Activated T-helper 2 cell treated with anti-CD3 and anti-CD28 coated beads, Interferon-gamma antibody, Interleukin-2, Interleukin-4, amounts not matched to agents 10 μg/mL and 5 μg/mL and 100 μg/mL, durations not matched to agents 14 hours and 24 hours and 36 hours (primary cell): ENCODE data around the gene TXLNB. TPM values are rescaled to one million over a fixed set of nuclear protein-coding genes. Genes with fewer than 3 reads are reported as not detected.
"Not testable (repeated sequence)": the region's sequence is repeated elsewhere in the genome, so short reads cannot be mapped to it uniquely, and the experiment has no call there.

Experiments used
- DNase-seq: peaks from one replicate; pipeline ENCODE4 v3.0.0; 2021; ENCODE audit warnings: low spot score
- H3K27ac Mint-ChIP-seq: one replicate; pipeline ENCODE4 v1.8.0; 2021; ENCODE audit warnings: mixed read lengths
- H3K27me3 Mint-ChIP-seq: one replicate; pipeline ENCODE4 v1.8.0; 2021; ENCODE audit warnings: low read depth, mixed read lengths
- H3K36me3 Mint-ChIP-seq: one replicate; pipeline ENCODE4 v1.8.0; 2021; ENCODE audit warnings: low read depth, mixed read lengths
- H3K4me1 Mint-ChIP-seq: one replicate; pipeline ENCODE4 v1.8.0; 2021; ENCODE audit warnings: low read depth, mixed read lengths
- H3K4me3 Mint-ChIP-seq: one replicate; pipeline ENCODE4 v1.8.0; 2021; ENCODE audit warnings: low read depth, mild to moderate bottlenecking, moderate library complexity, mixed read lengths
- H3K9me3 Mint-ChIP-seq: one replicate; pipeline ENCODE4 v1.8.0; 2021; ENCODE audit warnings: mixed read lengths
- intact Hi-C: fragments of 100-400 bp; cut with micrococcal nuclease; formaldehyde crosslinking; loops from one replicate; pipeline ENCODE4 v1.15.1; 2023
- total RNA-seq: library from RNA; stranded (reverse); gene quantifications from 2 replicates; pipeline ENCODE4 v1.2.3, GENCODE V29; 2022

TXLNB gene
- total RNA-seq, 1 donor from 2014 or later = 0.05 TPM

DNA sequence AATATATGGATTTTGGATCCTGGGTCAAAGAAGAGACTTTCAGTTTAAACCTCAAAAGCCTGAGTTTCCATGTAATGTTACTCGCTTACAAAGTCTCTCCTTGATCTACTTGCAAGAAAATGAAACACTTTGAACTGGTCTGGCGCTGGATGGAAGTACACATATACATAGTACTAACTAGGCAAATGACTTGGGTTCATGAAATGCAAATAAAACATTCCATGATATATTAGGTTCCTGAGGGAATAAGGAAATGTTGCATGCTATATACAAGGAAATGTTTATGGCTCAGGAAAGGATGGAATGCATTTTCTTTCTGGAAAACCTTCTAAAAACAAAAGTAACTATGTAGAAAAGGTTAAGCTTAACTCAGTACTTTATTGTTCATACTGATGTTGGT, 11.4 kb upstream of the TXLNB start:
- Mint-ChIP-seq H3K27ac (no peak overlapping the region), H3K27me3 (no peaks in the 10 kb centered on the region), H3K4me1 (peaks cover 6% of the 10 kb centered on the region), H3K9me3 (no peaks in the 10 kb centered on the region), H3K36me3 (no peaks in the 10 kb centered on the region), H3K4me3 (no peak overlapping the region)
- intact Hi-C loops = no loop called here
- DNase-seq = no peak

DNA sequence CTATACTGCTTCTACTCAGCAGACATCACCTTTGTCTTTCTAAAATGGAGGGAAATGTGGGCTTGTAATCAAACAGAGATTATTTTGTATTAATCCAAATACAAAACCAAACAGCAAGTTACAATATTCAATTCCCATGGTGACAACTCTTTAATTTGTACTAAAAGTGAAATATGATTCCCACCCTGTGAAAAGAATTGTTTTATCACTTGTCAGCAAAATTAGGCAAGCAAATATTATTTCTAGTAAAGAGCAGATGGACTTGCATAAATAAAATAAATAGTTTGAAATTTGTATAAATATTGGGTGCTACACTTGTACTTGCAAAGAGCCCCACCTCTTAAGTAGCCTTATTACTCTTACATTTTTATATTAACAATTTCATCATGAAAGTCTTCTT, 6.1 kb upstream of the TXLNB start:
- H3K4me1 Mint-ChIP-seq = peaks cover 15% of the 10 kb centered on the region
- H3K27me3 Mint-ChIP-seq = no peaks in the 10 kb centered on the region
- H3K36me3 Mint-ChIP-seq = no peaks in the 10 kb centered on the region
- no peak overlapping the region for H3K4me3 Mint-ChIP-seq
- no peak for DNase-seq
- intact Hi-C loops = no loop called here
- peaks cover 4% of the 10 kb centered on the region for H3K9me3 Mint-ChIP-seq
- no peak overlapping the region for H3K27ac Mint-ChIP-seq

DNA sequence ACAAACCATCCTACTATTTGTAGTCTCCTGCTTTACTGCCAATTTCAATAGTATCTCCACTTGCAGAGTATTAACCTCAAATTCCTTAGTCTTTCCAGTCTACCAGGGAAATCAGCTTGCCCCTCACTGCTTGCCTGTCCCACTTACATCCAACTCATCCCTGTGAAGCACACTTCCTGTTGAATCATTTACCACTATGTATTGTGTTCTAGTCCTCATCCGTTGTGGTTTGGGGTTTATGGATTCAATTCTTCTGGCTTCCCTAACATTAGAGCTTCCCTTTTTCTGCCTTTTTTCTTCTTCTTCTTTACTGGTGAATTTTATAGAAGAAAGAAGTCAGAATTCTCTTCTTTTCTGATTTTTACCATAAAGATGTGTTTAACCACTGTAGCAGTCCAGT, 5.1 kb upstream of the TXLNB start:
- H3K4me3 Mint-ChIP-seq = no peak overlapping the region
- peaks cover 25% of the 10 kb centered on the region for H3K4me1 Mint-ChIP-seq
- no peak overlapping the region for H3K27ac Mint-ChIP-seq
- no peaks in the 10 kb centered on the region for H3K36me3 Mint-ChIP-seq
- DNase-seq = no peak
- H3K27me3 Mint-ChIP-seq = no peaks in the 10 kb centered on the region
- peaks cover 4% of the 10 kb centered on the region for H3K9me3 Mint-ChIP-seq
- intact Hi-C loops = no loop called here

DNA sequence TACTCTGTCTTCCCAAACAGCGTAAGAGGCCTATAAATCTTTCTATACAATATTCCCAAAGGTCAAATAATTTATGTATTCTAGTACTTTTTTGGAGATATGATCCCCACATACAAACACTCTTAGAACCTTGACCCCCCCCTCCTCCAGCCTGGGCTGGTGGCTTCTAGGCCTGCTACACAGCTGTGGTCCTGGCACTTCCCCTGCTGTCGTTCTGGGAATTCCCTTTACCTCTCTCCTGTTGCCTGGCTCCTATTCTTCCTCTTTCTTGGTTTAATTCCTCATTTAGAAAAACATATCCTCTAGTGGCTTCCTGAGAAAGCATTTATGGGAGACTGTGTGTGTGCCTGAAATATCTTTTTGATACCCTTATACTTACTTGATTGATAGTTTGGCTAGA, 4.1 kb upstream of the TXLNB start:
- peaks cover 34% of the 10 kb centered on the region for H3K4me1 Mint-ChIP-seq
- intact Hi-C loops = no loop called here
- no peak overlapping the region for H3K27ac Mint-ChIP-seq
- H3K36me3 Mint-ChIP-seq = no peaks in the 10 kb centered on the region
- H3K9me3 Mint-ChIP-seq = peaks cover 4% of the 10 kb centered on the region
- DNase-seq = no peak
- H3K27me3 Mint-ChIP-seq = no peaks in the 10 kb centered on the region
- H3K4me3 Mint-ChIP-seq = no peak overlapping the region

DNA sequence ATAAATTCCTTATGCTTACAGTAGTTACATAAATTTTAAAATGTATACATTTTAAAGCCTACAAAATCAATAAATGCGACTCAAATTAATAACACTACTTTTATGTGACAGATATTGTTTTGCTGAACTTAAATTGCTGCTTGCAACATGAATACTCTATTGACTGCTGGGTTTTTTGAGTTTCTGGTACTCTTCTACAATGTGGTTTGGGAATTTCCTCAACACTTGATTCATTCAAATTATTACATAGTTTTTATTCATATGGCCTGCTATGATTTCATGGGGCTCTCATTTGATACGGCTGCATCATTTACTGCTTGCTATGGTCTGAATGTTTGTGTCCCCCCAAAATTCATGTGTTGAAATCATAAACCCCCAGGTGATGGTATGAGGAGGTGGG, 2.3 kb upstream of the TXLNB start:
- H3K4me3 Mint-ChIP-seq = no peak overlapping the region
- no peak overlapping the region for H3K27ac Mint-ChIP-seq
- H3K9me3 Mint-ChIP-seq = peaks cover 4% of the 10 kb centered on the region
- no peaks in the 10 kb centered on the region for H3K36me3 Mint-ChIP-seq
- intact Hi-C loops = no loop called here
- no peak for DNase-seq
- H3K4me1 Mint-ChIP-seq = peaks cover 42% of the 10 kb centered on the region
- H3K27me3 Mint-ChIP-seq = no peaks in the 10 kb centered on the region

DNA sequence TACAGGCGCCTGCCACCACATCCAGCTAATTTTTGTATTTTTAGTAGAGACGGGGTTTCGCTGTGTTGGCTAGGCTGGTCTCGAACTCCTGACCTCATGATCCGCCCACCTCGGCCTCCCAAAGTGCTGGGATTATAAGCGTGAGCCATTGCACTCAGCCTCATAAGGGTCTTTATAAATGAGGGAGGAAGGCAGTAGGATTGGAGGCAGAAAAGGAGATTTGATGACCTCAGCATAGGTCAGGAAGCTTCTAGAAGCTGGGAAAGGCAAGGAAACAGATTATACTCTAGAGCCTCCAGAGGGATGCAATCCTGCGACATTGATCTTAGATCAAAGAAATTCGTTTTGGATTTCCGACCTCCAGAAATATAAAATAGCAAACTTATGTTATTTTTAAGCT, 1.4 kb upstream of the TXLNB start:
- H3K27ac Mint-ChIP-seq, H3K36me3 Mint-ChIP-seq, H3K9me3 Mint-ChIP-seq, H3K4me3 Mint-ChIP-seq, DNase-seq, H3K27me3 Mint-ChIP-seq: not testable (repeated sequence)
- intact Hi-C loops = loop anchor here (2.0 kb wide), 1 partner anchor 82 kb away; the partner anchor contains the start of gene CITED2
- H3K4me1 Mint-ChIP-seq = peaks cover 42% of the 10 kb centered on the region

DNA sequence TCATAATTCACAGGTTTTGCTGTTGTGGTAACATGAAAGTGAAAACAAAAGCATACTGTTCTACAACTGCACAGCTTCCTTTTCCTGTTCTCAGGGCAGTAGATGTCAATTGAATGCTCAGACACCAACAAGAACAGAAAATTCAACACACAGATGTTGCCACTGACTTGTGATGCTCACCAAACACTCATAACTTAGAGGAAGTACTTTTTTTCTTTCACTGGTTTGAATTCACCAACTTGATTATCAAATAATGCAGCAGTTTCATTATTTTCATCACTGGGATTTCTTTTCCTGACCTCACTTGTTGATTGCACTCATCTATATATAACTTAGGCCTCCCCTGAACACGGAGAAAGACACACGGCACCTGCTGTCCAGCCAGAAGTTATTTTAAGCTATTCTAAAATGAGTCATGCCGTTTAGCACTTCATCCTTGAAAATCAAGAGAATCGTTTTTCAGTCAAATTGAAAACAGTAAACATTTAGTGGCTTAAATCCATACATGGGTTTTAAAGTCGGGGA, 949 bp downstream of the TXLNB start:
- Mint-ChIP-seq H3K27me3 (no peaks in the 10 kb centered on the region), H3K27ac (peak overlapping the region; percentile 99), H3K4me1 (peaks cover 36% of the 10 kb centered on the region), H3K4me3 (peak overlapping the region; percentile 61), H3K36me3 (no peaks in the 10 kb centered on the region), H3K9me3 (peaks cover 4% of the 10 kb centered on the region)
- intact Hi-C loops = loop anchor here (1.0 to 2.0 kb wide), 10 partner anchors 17 to 472 kb away; no protein-coding TSS in a partner anchor
- peak; percentile 37 for DNase-seq

DNA sequence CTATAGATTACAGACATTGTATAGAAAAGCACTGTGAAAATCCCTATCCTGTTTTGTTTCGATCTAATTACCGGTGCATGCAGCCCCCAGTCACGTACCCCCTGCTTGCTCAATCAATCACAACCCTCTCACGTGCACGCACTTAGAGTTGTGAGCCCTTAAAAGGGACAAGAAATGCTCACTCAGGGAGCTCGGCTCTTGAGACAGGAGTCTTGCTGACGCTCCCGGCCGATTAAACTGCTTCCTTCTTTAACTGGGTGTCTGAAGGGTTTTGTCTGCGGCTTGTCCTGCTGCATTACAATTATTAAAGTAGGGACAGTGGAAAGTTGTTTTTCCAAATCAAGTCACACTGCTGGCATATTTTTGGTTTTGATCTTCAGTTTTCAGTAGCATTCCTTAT, 2.6 kb downstream of the TXLNB start:
- Mint-ChIP-seq H3K9me3 (no peaks in the 10 kb centered on the region), H3K4me3 (no peak overlapping the region), H3K4me1 (peaks cover 39% of the 10 kb centered on the region), H3K36me3 (no peaks in the 10 kb centered on the region), H3K27me3 (no peaks in the 10 kb centered on the region), H3K27ac (no peak overlapping the region)
- no peak for DNase-seq
- intact Hi-C loops = no loop called here

DNA sequence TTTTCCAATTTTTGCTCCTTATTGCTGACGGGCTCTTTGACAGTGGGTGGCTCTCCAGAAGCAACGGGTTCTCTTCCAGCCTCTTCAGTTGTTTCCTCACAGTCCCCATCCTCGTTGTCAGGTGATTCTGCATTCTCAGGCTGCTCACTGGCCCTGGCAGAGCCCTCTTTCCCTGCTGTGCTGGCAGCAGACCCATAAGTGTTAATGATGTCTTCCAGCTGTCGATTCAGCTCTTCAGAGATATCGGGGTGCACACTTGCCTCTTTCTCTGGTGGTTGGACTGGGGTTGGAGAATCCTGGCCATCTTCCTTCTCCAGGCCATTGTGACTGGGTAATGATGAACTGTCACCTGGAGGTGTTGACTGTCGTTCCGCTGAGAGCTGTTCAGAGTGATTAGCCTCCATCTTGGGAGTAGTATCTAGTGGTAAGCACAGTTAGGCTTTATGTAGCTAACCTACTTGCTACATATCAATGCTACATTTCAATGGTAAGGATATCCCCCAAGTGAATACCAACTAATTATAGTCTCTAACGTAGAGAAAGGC, 3.2 kb downstream of the TXLNB start:
- peaks cover 36% of the 10 kb centered on the region for H3K4me1 Mint-ChIP-seq
- intact Hi-C loops = no loop called here

DNA sequence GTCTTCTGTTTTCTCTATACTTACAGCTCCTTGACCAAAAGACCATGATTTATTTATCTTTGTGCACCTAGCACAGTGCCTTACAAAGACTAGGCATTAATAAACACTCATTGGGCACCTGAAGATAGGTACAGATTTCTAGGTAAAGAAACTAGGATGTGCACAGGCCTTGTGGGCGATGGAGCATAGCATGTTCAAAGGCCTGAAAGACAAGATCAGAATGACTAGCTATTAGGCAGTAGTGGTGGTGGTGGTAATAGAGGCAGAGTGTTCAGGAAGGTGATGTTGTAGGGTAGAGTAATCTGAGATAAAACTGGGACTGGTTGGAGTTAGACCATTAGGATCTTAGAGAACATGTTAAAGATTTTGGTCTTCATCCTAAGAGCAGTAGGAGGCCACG, 3.9 kb downstream of the TXLNB start:
- Mint-ChIP-seq H3K4me3 (no peak overlapping the region), H3K27ac (no peak overlapping the region), H3K4me1 (peaks cover 34% of the 10 kb centered on the region), H3K27me3 (no peaks in the 10 kb centered on the region), H3K9me3 (peaks cover 1% of the 10 kb centered on the region), H3K36me3 (peaks cover 1% of the 10 kb centered on the region)
- DNase-seq = no peak
- intact Hi-C loops = no loop called here

More for the DNA sequence above, 3.2 kb downstream of the TXLNB start:
- Mint-ChIP-seq H3K4me3 (no peak overlapping the region), H3K27ac (no peak overlapping the region), H3K9me3 (no peaks in the 10 kb centered on the region), H3K36me3 (no peaks in the 10 kb centered on the region), H3K27me3 (no peaks in the 10 kb centered on the region)
- DNase-seq = no peak

DNA sequence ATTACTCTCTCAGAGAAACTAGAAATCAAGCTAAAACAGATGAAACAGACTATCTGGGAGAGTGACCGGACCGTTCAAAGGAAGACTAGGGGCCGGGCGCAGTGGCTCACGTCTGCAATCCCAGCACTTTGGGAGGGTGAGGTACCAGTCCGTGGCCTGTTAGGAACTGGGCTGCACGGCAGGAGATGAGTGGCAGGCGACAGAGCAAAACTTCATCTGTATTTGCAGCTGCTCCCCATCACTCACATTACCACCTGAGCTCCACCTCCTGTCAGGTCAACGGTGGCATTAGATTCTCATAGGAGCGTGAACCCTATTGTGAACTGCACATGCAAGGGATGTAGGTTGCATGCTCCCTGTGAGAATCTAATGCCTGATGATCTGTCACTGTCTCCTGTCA, 5.4 kb downstream of the TXLNB start:
- intact Hi-C loops, H3K9me3 Mint-ChIP-seq, H3K36me3 Mint-ChIP-seq, H3K27me3 Mint-ChIP-seq, H3K4me3 Mint-ChIP-seq, H3K27ac Mint-ChIP-seq, DNase-seq: not testable (repeated sequence)
- peaks cover 23% of the 10 kb centered on the region for H3K4me1 Mint-ChIP-seq

DNA sequence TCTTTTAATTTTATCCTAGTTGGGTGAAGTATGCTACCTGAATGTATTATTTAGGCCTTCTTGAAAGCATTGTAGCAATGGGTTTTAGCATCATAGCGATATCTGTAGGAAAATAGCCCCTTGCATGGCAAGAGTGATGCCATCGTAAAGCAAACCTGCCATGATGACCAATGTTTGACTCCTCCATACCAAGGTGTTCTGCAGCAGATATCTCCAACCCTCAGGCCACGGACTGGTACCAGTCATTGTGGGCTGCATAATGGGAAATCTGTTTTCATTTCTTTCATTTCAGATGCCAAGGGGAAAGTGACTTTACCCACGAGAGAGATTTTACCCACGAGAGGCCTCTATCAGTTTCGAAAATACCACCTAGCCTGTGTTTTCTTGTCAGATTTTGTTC, 6.2 kb downstream of the TXLNB start:
- Mint-ChIP-seq H3K4me3 (no peak overlapping the region), H3K4me1 (peaks cover 18% of the 10 kb centered on the region), H3K9me3 (peaks cover 3% of the 10 kb centered on the region), H3K27ac (no peak overlapping the region), H3K36me3 (peaks cover 4% of the 10 kb centered on the region), H3K27me3 (no peaks in the 10 kb centered on the region)
- no peak for DNase-seq
- intact Hi-C loops = no loop called here

DNA sequence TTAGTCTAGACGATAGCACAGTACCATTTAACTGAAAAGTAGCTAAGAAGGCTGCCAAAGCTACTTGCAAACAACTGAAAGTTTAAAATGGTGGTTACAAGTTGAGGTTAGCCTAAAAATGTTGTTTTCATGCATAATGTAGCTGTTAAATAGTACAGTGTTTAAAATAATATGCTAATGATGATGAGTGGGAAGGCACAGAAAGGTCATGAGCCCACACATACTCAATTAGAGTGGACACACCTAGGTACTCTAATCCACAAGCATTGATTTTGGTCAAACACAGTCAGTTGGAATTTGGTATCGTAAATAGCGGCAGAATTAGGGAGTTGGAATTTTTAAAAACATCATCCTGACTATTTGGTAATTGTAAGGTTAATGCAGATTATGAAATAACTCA, 7.0 kb downstream of the TXLNB start:
- intact Hi-C loops = no loop called here
- no peaks in the 10 kb centered on the region for H3K27me3 Mint-ChIP-seq

DNA sequence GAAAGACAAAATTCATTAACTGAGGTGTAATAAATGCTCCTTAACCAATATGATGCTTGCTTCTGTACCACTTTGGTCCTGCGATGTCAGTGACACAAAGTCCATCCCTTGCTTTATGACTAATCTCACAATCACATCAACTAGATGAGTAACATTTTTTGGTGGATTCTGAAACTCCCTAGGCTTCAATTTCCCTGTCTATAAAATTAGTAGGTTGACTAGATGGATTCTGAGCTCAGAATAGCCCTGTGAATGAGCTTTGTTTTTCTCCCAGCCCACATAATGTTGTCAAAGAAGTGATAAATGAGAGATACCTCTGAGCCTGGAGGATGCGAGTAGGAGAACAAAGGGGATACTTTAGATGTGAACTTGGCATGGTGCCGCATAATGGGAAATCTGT, 9.1 kb downstream of the TXLNB start:
- Mint-ChIP-seq H3K27me3 (no peaks in the 10 kb centered on the region), H3K9me3 (peaks cover 3% of the 10 kb centered on the region), H3K4me1 (peaks cover 32% of the 10 kb centered on the region), H3K27ac (no peak overlapping the region), H3K36me3 (peaks cover 4% of the 10 kb centered on the region), H3K4me3 (no peak overlapping the region)
- intact Hi-C loops = loop anchor here (1.0 kb wide), 1 partner anchor 10 kb away; no protein-coding TSS in a partner anchor
- no peak for DNase-seq

More for the DNA sequence above, 7.0 kb downstream of the TXLNB start:
- peaks cover 4% of the 10 kb centered on the region for H3K36me3 Mint-ChIP-seq
- H3K4me3 Mint-ChIP-seq = no peak overlapping the region
- no peak overlapping the region for H3K27ac Mint-ChIP-seq
- H3K4me1 Mint-ChIP-seq = peaks cover 18% of the 10 kb centered on the region
- DNase-seq = no peak
- peaks cover 3% of the 10 kb centered on the region for H3K9me3 Mint-ChIP-seq
